Measurements from ENCODE around the gene CHFR.
"Not testable (repeated sequence)": the region's sequence is repeated elsewhere in the genome, so short reads cannot be mapped to it uniquely, and the experiment has no call there.

CHFR gene

GRCh38 chr12:132874175-132874574, 13.2 kb downstream of the CHFR start:
- Histone ChIP-seq H3K27me3 (ENCODE audit: control insufficient read depth, insufficient read depth, low read length) (no peaks in the 10 kb centered on the region), H3K9ac (ENCODE audit: low read length) (no peak overlapping the region), H3K27ac (ENCODE audit: low read depth, low read length) (no peak overlapping the region), H3K4me1 (ENCODE audit: control insufficient read depth, insufficient read depth, low read length) (no peaks in the 10 kb centered on the region), H3K36me3 (ENCODE audit: control insufficient read depth, insufficient read depth, low read length) (peaks cover 70% of the 10 kb centered on the region), H3K9me3 (ENCODE audit: control insufficient read depth, insufficient read depth, low read depth, low read length) (no peaks in the 10 kb centered on the region), H3K4me3 (ENCODE audit: low read depth, low read length) (no peak overlapping the region)

- Histone ChIP-seq H3K9me3 (ENCODE audit: control insufficient read depth, insufficient read depth, low read depth, low read length) (no peaks in the 10 kb centered on the region), H3K27me3 (ENCODE audit: control insufficient read depth, insufficient read depth, low read length) (no peaks in the 10 kb centered on the region), H3K9ac (ENCODE audit: low read length) (no peak overlapping the region), H3K4me1 (ENCODE audit: control insufficient read depth, insufficient read depth, low read length) (no peaks in the 10 kb centered on the region), H3K27ac (ENCODE audit: low read depth, low read length) (no peak overlapping the region), H3K36me3 (ENCODE audit: control insufficient read depth, insufficient read depth, low read length) (peaks cover 71% of the 10 kb centered on the region), H3K4me3 (ENCODE audit: low read depth, low read length) (no peak overlapping the region)
These were observed 13.7 kb downstream of the CHFR start for GRCh38 chr12:132873724-132874123.

GRCh38 chr12:132872975-132873421, 14.4 kb downstream of the CHFR start:
- peaks cover 73% of the 10 kb centered on the region for H3K36me3 ChIP-seq (ENCODE audit: control insufficient read depth, insufficient read depth, low read length)
- H3K4me3 ChIP-seq (ENCODE audit: low read depth, low read length): no peak overlapping the region
- H3K27me3 ChIP-seq (ENCODE audit: control insufficient read depth, insufficient read depth, low read length): no peaks in the 10 kb centered on the region
- no peak overlapping the region for H3K9ac ChIP-seq (ENCODE audit: low read length)
- no peak overlapping the region for H3K27ac ChIP-seq (ENCODE audit: low read depth, low read length)
- no peaks in the 10 kb centered on the region for H3K9me3 ChIP-seq (ENCODE audit: control insufficient read depth, insufficient read depth, low read depth, low read length)
- H3K4me1 ChIP-seq (ENCODE audit: control insufficient read depth, insufficient read depth, low read length): no peaks in the 10 kb centered on the region

DNA sequence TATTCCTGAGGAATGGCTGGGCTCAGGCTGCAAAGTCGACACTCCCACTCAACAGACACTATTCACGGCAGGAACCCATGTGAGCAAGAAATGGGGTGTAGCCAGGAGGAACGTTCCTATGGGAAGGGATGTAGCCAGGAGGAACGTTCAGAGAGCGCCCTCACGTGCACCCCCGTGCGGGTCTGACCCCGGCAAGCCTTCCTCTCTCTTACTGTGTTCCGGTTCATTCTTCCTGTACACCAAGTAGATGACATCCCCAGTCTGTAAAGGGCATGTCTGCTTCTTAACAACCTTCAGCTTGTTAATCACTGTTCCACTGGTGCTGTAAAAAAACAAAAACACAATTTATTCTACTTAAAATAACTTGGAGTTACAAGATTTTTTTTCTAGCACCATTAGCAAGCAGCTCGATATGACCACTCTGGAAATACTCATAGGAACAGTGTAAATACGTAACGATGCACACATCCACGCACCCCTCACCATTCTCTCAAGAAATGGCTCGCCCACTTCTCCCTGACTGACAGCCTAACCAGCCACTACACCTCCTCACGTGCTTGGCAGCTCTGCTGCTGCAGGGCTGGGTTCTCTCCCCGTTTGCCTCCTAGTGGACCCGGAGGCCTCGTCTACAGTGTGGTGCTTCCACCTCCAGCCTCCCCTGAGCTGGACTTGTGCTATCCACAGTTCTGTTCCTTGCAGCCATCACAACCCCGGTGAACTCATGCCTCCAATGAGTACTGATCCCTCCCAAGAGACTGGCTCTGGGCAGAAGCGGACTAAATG, 15.1 kb downstream of the CHFR start:
- Histone ChIP-seq H3K4me3 (ENCODE audit: low read depth, low read length) (no peak overlapping the region), H3K9ac (ENCODE audit: low read length) (no peak overlapping the region), H3K27me3 (ENCODE audit: control insufficient read depth, insufficient read depth, low read length) (no peaks in the 10 kb centered on the region), H3K9me3 (ENCODE audit: control insufficient read depth, insufficient read depth, low read depth, low read length) (no peaks in the 10 kb centered on the region), H3K36me3 (ENCODE audit: control insufficient read depth, insufficient read depth, low read length) (peaks cover 78% of the 10 kb centered on the region), H3K27ac (ENCODE audit: low read depth, low read length) (no peak overlapping the region), H3K4me1 (ENCODE audit: control insufficient read depth, insufficient read depth, low read length) (no peaks in the 10 kb centered on the region)

- H3K9ac ChIP-seq (ENCODE audit: low read length): no peak overlapping the region
- H3K4me3 ChIP-seq (ENCODE audit: low read depth, low read length): no peak overlapping the region
- peaks cover 73% of the 10 kb centered on the region for H3K36me3 ChIP-seq (ENCODE audit: control insufficient read depth, insufficient read depth, low read length)
- no peaks in the 10 kb centered on the region for H3K27me3 ChIP-seq (ENCODE audit: control insufficient read depth, insufficient read depth, low read length)
- no peak overlapping the region for H3K27ac ChIP-seq (ENCODE audit: low read depth, low read length)
- H3K4me1 ChIP-seq (ENCODE audit: control insufficient read depth, insufficient read depth, low read length): no peaks in the 10 kb centered on the region
- no peaks in the 10 kb centered on the region for H3K9me3 ChIP-seq (ENCODE audit: control insufficient read depth, insufficient read depth, low read depth, low read length)
These were observed 17.9 kb downstream of the CHFR start for GRCh38 chr12:132869551-132869950.

- H3K36me3 ChIP-seq (ENCODE audit: control insufficient read depth, insufficient read depth, low read length): peaks cover 60% of the 10 kb centered on the region
- H3K27ac ChIP-seq (ENCODE audit: low read depth, low read length): no peak overlapping the region
- no peaks in the 10 kb centered on the region for H3K4me1 ChIP-seq (ENCODE audit: control insufficient read depth, insufficient read depth, low read length)
- no peaks in the 10 kb centered on the region for H3K27me3 ChIP-seq (ENCODE audit: control insufficient read depth, insufficient read depth, low read length)
- H3K4me3 ChIP-seq (ENCODE audit: low read depth, low read length): no peak overlapping the region
- H3K9ac ChIP-seq (ENCODE audit: low read length): no peak overlapping the region
- no peaks in the 10 kb centered on the region for H3K9me3 ChIP-seq (ENCODE audit: control insufficient read depth, insufficient read depth, low read depth, low read length)
These were observed 21.1 kb downstream of the CHFR start for GRCh38 chr12:132866251-132866828.

GRCh38 chr12:132861558-132861957, 25.8 kb downstream of the CHFR start:
- H3K27me3 ChIP-seq (ENCODE audit: control insufficient read depth, insufficient read depth, low read length): no peaks in the 10 kb centered on the region
- H3K9ac ChIP-seq (ENCODE audit: low read length): no peak overlapping the region
- H3K36me3 ChIP-seq (ENCODE audit: control insufficient read depth, insufficient read depth, low read length): peaks cover 71% of the 10 kb centered on the region
- H3K4me1 ChIP-seq (ENCODE audit: control insufficient read depth, insufficient read depth, low read length): no peaks in the 10 kb centered on the region
- no peak overlapping the region for H3K27ac ChIP-seq (ENCODE audit: low read depth, low read length)
- H3K4me3 ChIP-seq (ENCODE audit: low read depth, low read length): no peak overlapping the region
- no peaks in the 10 kb centered on the region for H3K9me3 ChIP-seq (ENCODE audit: control insufficient read depth, insufficient read depth, low read depth, low read length)

- H3K36me3 ChIP-seq (ENCODE audit: control insufficient read depth, insufficient read depth, low read length): peaks cover 78% of the 10 kb centered on the region
- no peaks in the 10 kb centered on the region for H3K9me3 ChIP-seq (ENCODE audit: control insufficient read depth, insufficient read depth, low read depth, low read length)
- H3K27me3 ChIP-seq (ENCODE audit: control insufficient read depth, insufficient read depth, low read length): no peaks in the 10 kb centered on the region
- no peak overlapping the region for H3K9ac ChIP-seq (ENCODE audit: low read length)
- no peak overlapping the region for H3K27ac ChIP-seq (ENCODE audit: low read depth, low read length)
- H3K4me3 ChIP-seq (ENCODE audit: low read depth, low read length): no peak overlapping the region
- H3K4me1 ChIP-seq (ENCODE audit: control insufficient read depth, insufficient read depth, low read length): no peaks in the 10 kb centered on the region
These were observed 28.6 kb downstream of the CHFR start for GRCh38 chr12:132858718-132859266.

- H3K9me3 ChIP-seq (ENCODE audit: control insufficient read depth, insufficient read depth, low read depth, low read length); H3K4me3 ChIP-seq (ENCODE audit: low read depth, low read length); H3K4me1 ChIP-seq (ENCODE audit: control insufficient read depth, insufficient read depth, low read length); H3K27ac ChIP-seq (ENCODE audit: low read depth, low read length); H3K27me3 ChIP-seq (ENCODE audit: control insufficient read depth, insufficient read depth, low read length); H3K9ac ChIP-seq (ENCODE audit: low read length): not testable (repeated sequence)
- peaks cover 89% of the 10 kb centered on the region for H3K36me3 ChIP-seq (ENCODE audit: control insufficient read depth, insufficient read depth, low read length)
These were observed 30.4 kb downstream of the CHFR start for GRCh38 chr12:132857019-132857418.

- H3K27ac ChIP-seq (ENCODE audit: low read depth, low read length): no peak overlapping the region
- peaks cover 89% of the 10 kb centered on the region for H3K36me3 ChIP-seq (ENCODE audit: control insufficient read depth, insufficient read depth, low read length)
- no peaks in the 10 kb centered on the region for H3K27me3 ChIP-seq (ENCODE audit: control insufficient read depth, insufficient read depth, low read length)
- no peaks in the 10 kb centered on the region for H3K9me3 ChIP-seq (ENCODE audit: control insufficient read depth, insufficient read depth, low read depth, low read length)
- no peak overlapping the region for H3K9ac ChIP-seq (ENCODE audit: low read length)
- H3K4me3 ChIP-seq (ENCODE audit: low read depth, low read length): no peak overlapping the region
- H3K4me1 ChIP-seq (ENCODE audit: control insufficient read depth, insufficient read depth, low read length): no peaks in the 10 kb centered on the region
These were observed 30.8 kb downstream of the CHFR start for GRCh38 chr12:132856581-132856980.

GRCh38 chr12:132855211-132855610, 32.2 kb downstream of the CHFR start:
- not testable (repeated sequence) for H3K27me3 ChIP-seq (ENCODE audit: control insufficient read depth, insufficient read depth, low read length); H3K9me3 ChIP-seq (ENCODE audit: control insufficient read depth, insufficient read depth, low read depth, low read length); H3K4me3 ChIP-seq (ENCODE audit: low read depth, low read length); H3K9ac ChIP-seq (ENCODE audit: low read length); H3K27ac ChIP-seq (ENCODE audit: low read depth, low read length); H3K4me1 ChIP-seq (ENCODE audit: control insufficient read depth, insufficient read depth, low read length)
- peaks cover 89% of the 10 kb centered on the region for H3K36me3 ChIP-seq (ENCODE audit: control insufficient read depth, insufficient read depth, low read length)

Data from HUES6 (cell line).